PC-3 (cell line): ENCODE data around the gene ETNK2. TPM values are rescaled to one million over a fixed set of nuclear protein-coding genes. Genes with fewer than 3 reads are reported as not detected.

ENCODE experiments used
- ATAC-seq: fragments of 200-7000 bp; cut with Tn5 transposase; 2 replicates; pipeline ENCODE4 v1.9.1; 2020; ENCODE audit warnings: mild to moderate bottlenecking, moderate library complexity
- BruUV-seq: library from RNA; stranded (reverse); fragments of 400-500 nt; replicated peaks from 2 replicates; lab custom pipeline; 2021; lab: Mats Ljungman, UMichigan
- CTCF ChIA-PET: fragments of 300-600 bp; sonication (Branson Sonifier 250); formaldehyde crosslinking; loops from one replicate; lab custom pipeline; 2022; ENCODE audit warnings: antibody characterized with exemption; lab: Charles Lee
- POLR2A ChIA-PET: fragments of 300-600 bp; sonication (Branson Sonifier 250); formaldehyde crosslinking; loops from one replicate; lab custom pipeline; 2022; ENCODE audit warnings: antibody characterized with exemption; ENCODE audit not compliant: unreplicated experiment; lab: Charles Lee
- DNase-seq: peaks from one replicate; pipeline ENCODE4 v3.0.0-alpha.2; 2015
- H2AFZ ChIP-seq: fragments of 300-600 bp; sonication (generic); 2 replicates; pipeline ENCODE4 v1.6.0; 2016; ENCODE audit warnings: antibody characterized with exemption, low read length
- H3F3A ChIP-seq: fragments of 300-600 bp; sonication (generic); one replicate; pipeline ENCODE4 v1.6.0; 2017; ENCODE audit warnings: antibody characterized with exemption, low read length, control low read depth, mild to moderate bottlenecking; ENCODE audit not compliant: unreplicated experiment
- H3K27ac ChIP-seq: fragments of 300-600 bp; sonication (generic); 2 replicates; pipeline ENCODE4 v1.5.1; 2016; ENCODE audit warnings: mild to moderate bottlenecking, low read length
- H3K27me3 ChIP-seq: fragments of 300-600 bp; sonication (generic); 2 replicates; pipeline ENCODE4 v1.6.1; 2016; ENCODE audit warnings: low read length, mixed read lengths
- H3K36me3 ChIP-seq: fragments of 300-600 bp; sonication (generic); 2 replicates; pipeline ENCODE4 v1.6.1; 2016; ENCODE audit warnings: low read depth, mixed run types, low read length, mixed read lengths
- H3K4me1 ChIP-seq: fragments of 300-600 bp; sonication (generic); 2 replicates; pipeline ENCODE4 v1.5.1; 2016; ENCODE audit warnings: low read length; ENCODE audit not compliant: insufficient read depth
- H3K4me2 ChIP-seq: fragments of 300-600 bp; sonication (generic); 2 replicates; pipeline ENCODE4 v1.6.0; 2016; ENCODE audit warnings: low read length
- H3K4me3 ChIP-seq: fragments of 300-600 bp; sonication (generic); 2 replicates; pipeline ENCODE4 v1.5.1; 2016; ENCODE audit warnings: mild to moderate bottlenecking, low read length, mixed read lengths
- H3K79me2 ChIP-seq: fragments of 300-600 bp; sonication (generic); 2 replicates; pipeline ENCODE4 v1.6.1; 2017; ENCODE audit warnings: low read length, mixed read lengths
- H3K9ac ChIP-seq: fragments of 300-600 bp; sonication (generic); 2 replicates; pipeline ENCODE4 v1.6.0; 2016; ENCODE audit warnings: mild to moderate bottlenecking, low read length
- H3K9me2 ChIP-seq: fragments of 300-600 bp; sonication (generic); replicated peaks from 2 replicates; pipeline ENCODE4 v1.6.1; 2016; ENCODE audit warnings: mixed run types, low read length, mixed read lengths
- H3K9me3 ChIP-seq: fragments of 300-600 bp; sonication (generic); 2 replicates; pipeline ENCODE4 v1.6.1; 2016; ENCODE audit warnings: low read length, mixed read lengths
- H4K20me1 ChIP-seq: fragments of 300-600 bp; sonication (generic); 2 replicates; pipeline ENCODE4 v1.6.1; 2016; ENCODE audit warnings: low read length, mixed read lengths
- CTCF ChIP-seq: fragments of 300-600 bp; sonication (generic); conservative IDR thresholded peaks from 2 replicates; pipeline ENCODE4 v1.5.1; 2017; ENCODE audit warnings: antibody characterized with exemption, low read depth, mild to moderate bottlenecking, low read length
- EZH2 ChIP-seq: fragments of 300-600 bp; sonication (generic); IDR thresholded peaks from one replicate; pipeline ENCODE4 v1.6.1; 2017; ENCODE audit warnings: antibody characterized with exemption, mild to moderate bottlenecking, low read length; ENCODE audit not compliant: unreplicated experiment
- EZH2phosphoT487 ChIP-seq: fragments of 300-600 bp; sonication (generic); IDR thresholded peaks from 2 replicates; pipeline ENCODE4 v1.6.1; 2018; ENCODE audit warnings: mild to moderate bottlenecking, antibody characterized with exemption, low read length, borderline replicate concordance
- intact Hi-C: fragments of 100-400 bp; cut with micrococcal nuclease; formaldehyde crosslinking; loops from 2 replicates; pipeline ENCODE4 v1.9.0; 2023
- total RNA-seq: library from RNA; depleted of rRNA; stranded (reverse); fragments of >200 nt; gene quantifications from 2 replicates; pipeline ENCODE4 v1.2.3, GENCODE V29; 2014

ETNK2 gene
- total RNA-seq, 1 experiment from 2014 or later, result 37.1 TPM

- CTCF ChIA-PET, result interaction anchor here (0.5 to 2.6 kb wide), 14 partner anchors 10 to 327 kb away, joined by 3 to 70 read pairs (median 6); partner anchors contain the start of genes ETNK2, GOLT1A and SNRPE
- TF ChIP-seq EZH2, result no peak
- TF ChIP-seq CTCF, result no peak
- no peak for TF ChIP-seq EZH2phosphoT487
These were observed 10.0 kb upstream of the ETNK2 start for GRCh38 chr1:204161609-204162493.

GRCh38 chr1:204157962-204158361, 6.1 kb upstream of the ETNK2 start:
- TF ChIP-seq EZH2phosphoT487 (no peak), CTCF (no peak)
- Histone ChIP-seq H3K4me3 (no peak overlapping the region), H3K9ac (no peak overlapping the region), H3F3A (no peaks in the 10 kb centered on the region), H3K79me2 (no peaks in the 10 kb centered on the region), H2AFZ (no peak overlapping the region), H3K4me1 (peaks cover 16% of the 10 kb centered on the region), H3K27me3 (no peaks in the 10 kb centered on the region), H3K9me2 (no peaks in the 10 kb centered on the region), H3K9me3 (no peaks in the 10 kb centered on the region), H3K36me3 (no peaks in the 10 kb centered on the region), H3K27ac (no peak overlapping the region), H3K4me2 (no peak overlapping the region), H4K20me1 (no peaks in the 10 kb centered on the region)
- ATAC-seq, result no peak
- ChIA-PET CTCF (interaction anchor here (0.5 kb wide), 1 partner anchor 53 kb away, joined by 7 read pairs; no protein-coding TSS in a partner anchor), POLR2A (no interaction called here)
- intact Hi-C loops, result no loop called here
- DNase-seq, result no peak
- BruUV-seq, result no TSS peak

More at GRCh38 chr1:204161609-204162493, 10.0 kb upstream of the ETNK2 start:
- Histone ChIP-seq H3K79me2 (no peaks in the 10 kb centered on the region), H3K27me3 (no peaks in the 10 kb centered on the region), H3K4me3 (no peak overlapping the region), H3K36me3 (no peaks in the 10 kb centered on the region), H3K9me3 (no peaks in the 10 kb centered on the region), H3F3A (no peaks in the 10 kb centered on the region), H3K9me2 (no peaks in the 10 kb centered on the region), H3K27ac (no peak overlapping the region), H3K9ac (no peak overlapping the region), H3K4me2 (peak overlapping the region; percentile 6), H2AFZ (peak overlapping the region; percentile 39), H3K4me1 (peaks cover 16% of the 10 kb centered on the region), H4K20me1 (no peaks in the 10 kb centered on the region)
- POLR2A ChIA-PET, result no interaction called here
- ATAC-seq (no peak), DNase-seq (peak; percentile 42)
- intact Hi-C loops, result loop anchor here (1.0 kb wide), 5 partner anchors 36 to 301 kb away; partner anchors contain the start of gene SNRPE
- BruUV-seq, result no TSS peak

GRCh38 chr1:204155881-204156280, 4.0 kb upstream of the ETNK2 start:
- Histone ChIP-seq H3K9me2 (no peaks in the 10 kb centered on the region), H3K4me2 (no peak overlapping the region), H3K27me3 (no peaks in the 10 kb centered on the region), H3K79me2 (no peaks in the 10 kb centered on the region), H4K20me1 (no peaks in the 10 kb centered on the region), H3K27ac (no peak overlapping the region), H3K4me1 (peaks cover 12% of the 10 kb centered on the region; the same call in 1 of the 2 replicates), H3K9ac (no peak overlapping the region), H3K36me3 (no peaks in the 10 kb centered on the region), H3K4me3 (no peak overlapping the region), H3K9me3 (no peaks in the 10 kb centered on the region), H3F3A (no peaks in the 10 kb centered on the region), H2AFZ (no peak overlapping the region)
- TF ChIP-seq EZH2phosphoT487 (no peak), EZH2 (no peak), CTCF (no peak)
- ATAC-seq, result no peak
- no peak for DNase-seq
- BruUV-seq, result no TSS peak
- POLR2A ChIA-PET, result no interaction called here
- CTCF ChIA-PET, result no interaction called here
- intact Hi-C loops, result no loop called here
